H1 (cell line): ENCODE results near the gene PKN3. TPM values are rescaled to one million over a fixed set of nuclear protein-coding genes. Genes with fewer than 3 reads are reported as not detected.

Source experiments
- E2F6 ChIP-seq: IDR thresholded peaks from 2 replicates; pipeline ENCODE4 v1.6.1; 2012; ENCODE audit warnings: inconsistent platforms
- MAFK ChIP-seq: IDR thresholded peaks from 2 replicates; pipeline ENCODE4 v1.6.1; 2012; ENCODE audit warnings: low read depth, mild to moderate bottlenecking, improper control_type of control experiment, low read length
- SIX5 ChIP-seq: IDR thresholded peaks from 2 replicates; pipeline ENCODE4 v1.6.1; 2011; ENCODE audit warnings: mild to moderate bottlenecking, low read depth, low read length
- TCF12 ChIP-seq: IDR thresholded peaks from 2 replicates; pipeline ENCODE4 v1.6.1; 2011; ENCODE audit warnings: low read depth, mild to moderate bottlenecking, low read length
- polyA plus RNA-seq, 7 experiments: library from polyadenylated mRNA; depleted of rRNA in 3 of 7; stranded (reverse) in 5 of 7; unstranded in 2 of 7; fragments of >200 nt in 5 of 7; fragments of 200-250 nt in 2 of 7; gene quantifications; 1 replicate in 5 of 7; 2 replicates in 1 of 7; 4 replicates in 1 of 7; pipeline versions ENCODE4 v1.2.1 to v1.2.3, GENCODE V29; 2011 to 2013; ENCODE audit warnings: missing spikeins in 2 of 7, mixed read lengths in 2 of 7
- total RNA-seq: library from RNA; stranded (reverse); fragmentation: NEBNext Ultra II Directional; extraction: Animal tissue kit (Norgen Biotek cat#: 25700); gene quantifications from 2 replicates; pipeline ENCODE4 v1.2.1, GENCODE V29; 2021

PKN3 gene
- total and polyA plus RNA-seq, 2 of the 8 experiments (the other 6 are each of a cell fraction or from before 2014, with no cell fraction given): 15.7 to 16.3 TPM

GRCh38 chr9:128765499-128765898, 63.2 kb downstream of the PKN3 start (continued):
- TF ChIP-seq SIX5 (no peak), MAFK (no peak), E2F6 (no peak), TCF12 (no peak)
- TF ChIP-seq, all 59 proteins: peak for 0
